ACHN (cell line): ENCODE results near the gene IQCE.
A peak's percentile ranks its signal among the peaks of the same experiment; 100 is the strongest.
"Not testable (repeated sequence)": the region's sequence is repeated elsewhere in the genome, so short reads cannot be mapped to it uniquely, and the experiment has no call there.

ENCODE experiments used
- DNase-seq: peaks from one replicate; pipeline ENCODE4 v3.0.0-alpha.2; 2015
- in situ Hi-C: cut with HindIII; loops from 2 replicates; pipeline ENCODE4 v1.10.0; 2017; ENCODE audit warnings: low sequenced_read_pairs, low pct_ligation_motif_present, low pct_unique_long_range_greater_than_20kb

Gene IQCE

DNA sequence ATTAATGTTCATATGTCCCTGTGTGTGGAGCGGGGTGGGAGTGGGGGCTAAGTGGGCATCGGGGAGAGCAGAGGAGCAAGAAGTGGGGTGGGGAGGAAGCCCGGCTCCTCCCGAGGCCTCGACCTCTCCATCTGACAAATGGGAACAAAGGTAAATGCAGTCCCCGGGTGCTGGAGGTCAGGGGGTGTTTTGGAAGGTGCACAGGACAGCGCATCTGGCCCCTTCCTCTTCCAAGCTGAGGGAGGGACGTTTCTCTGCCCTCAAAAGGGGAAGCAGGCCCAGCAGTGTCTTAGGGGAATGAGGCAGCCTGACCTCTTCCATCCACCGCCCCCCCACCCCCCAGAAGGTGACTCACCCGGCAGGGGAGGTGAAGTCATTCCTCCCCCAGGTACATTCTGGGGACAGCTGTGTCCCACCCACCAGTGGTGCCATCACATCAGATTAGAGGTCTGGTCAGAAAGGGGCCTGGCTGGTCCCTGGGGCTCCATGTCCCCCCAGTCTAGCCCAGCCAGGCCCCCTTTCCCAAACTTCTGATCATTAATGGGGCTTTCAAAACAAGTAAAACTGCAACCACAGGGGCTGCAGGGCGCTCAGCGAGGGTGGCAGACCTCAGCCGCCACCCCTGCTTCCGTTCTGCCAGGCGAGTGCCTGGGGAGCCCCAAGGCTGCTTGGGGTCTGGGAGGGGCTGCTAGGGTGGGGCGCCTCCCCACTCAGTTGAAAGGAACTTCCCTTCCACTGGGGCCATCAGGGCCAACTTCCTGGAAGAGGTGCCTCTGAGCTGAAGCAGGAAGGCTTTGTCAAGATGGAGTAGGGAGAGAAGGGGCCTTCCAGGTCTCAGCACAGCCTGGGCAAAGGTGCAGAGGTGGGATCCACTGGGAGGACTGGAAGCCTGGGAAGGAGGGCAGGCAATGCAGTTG lies 28.4 kb upstream of the IQCE start:
- in situ Hi-C loops = no loop called here
- peak; percentile 49 for DNase-seq

DNA sequence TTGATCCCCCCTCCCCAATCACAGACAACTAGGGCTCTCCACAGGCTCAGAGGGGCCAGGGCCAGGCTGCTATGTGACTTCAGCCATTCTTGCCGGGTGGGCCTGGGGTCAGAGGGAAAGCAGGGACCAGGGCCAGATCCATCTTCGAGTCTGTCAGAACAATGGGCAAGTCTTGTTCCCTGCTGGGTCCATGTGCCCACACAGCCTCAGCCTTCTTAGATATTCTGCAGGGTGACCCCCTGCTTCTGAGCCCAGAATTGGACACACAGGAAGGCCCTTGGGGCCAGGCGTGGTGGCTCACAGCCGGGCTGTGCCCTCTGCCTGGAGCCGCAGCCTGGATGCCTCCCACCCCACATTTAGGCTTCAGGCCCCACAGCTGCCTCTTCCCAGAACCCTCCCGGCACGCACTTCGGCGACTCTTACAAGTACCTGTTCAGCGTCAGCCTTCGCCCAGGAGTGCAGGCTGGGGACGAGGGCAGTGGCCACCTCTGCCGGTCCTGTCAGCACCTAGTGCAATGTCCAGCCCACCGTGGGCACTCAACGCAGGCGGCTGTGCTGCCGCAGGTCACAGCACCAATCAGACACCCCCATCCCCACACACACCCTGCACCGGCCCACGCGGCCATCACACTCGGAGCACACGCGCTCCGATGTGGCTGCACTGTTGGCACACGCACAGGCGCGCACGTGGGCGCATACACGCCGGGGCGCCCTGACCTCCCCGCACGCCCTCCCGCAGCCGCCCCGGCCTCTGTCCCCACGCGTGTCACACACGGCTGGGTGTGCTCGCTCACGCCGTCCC lies 27.6 kb upstream of the IQCE start:
- peak; percentile 32 for DNase-seq
- in situ Hi-C loops = not testable (repeated sequence)

DNA sequence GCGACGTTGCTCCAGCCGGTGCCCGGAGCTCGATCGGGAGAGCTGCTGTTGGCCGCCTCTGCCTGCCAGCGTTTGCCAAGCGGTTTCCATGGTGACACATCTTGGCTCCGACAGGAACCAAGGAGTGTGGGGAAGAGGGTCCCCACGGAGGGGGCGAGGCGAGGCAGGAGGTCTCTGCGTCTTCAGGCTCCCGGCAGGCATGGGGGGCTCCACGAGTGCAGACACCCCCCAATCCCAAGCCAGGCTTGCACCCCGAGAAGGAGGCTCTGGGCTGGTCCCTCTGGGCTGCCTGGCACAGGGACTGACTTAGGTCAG lies 27.0 kb upstream of the IQCE start:
- DNase-seq, in situ Hi-C loops: not testable (repeated sequence)

DNA sequence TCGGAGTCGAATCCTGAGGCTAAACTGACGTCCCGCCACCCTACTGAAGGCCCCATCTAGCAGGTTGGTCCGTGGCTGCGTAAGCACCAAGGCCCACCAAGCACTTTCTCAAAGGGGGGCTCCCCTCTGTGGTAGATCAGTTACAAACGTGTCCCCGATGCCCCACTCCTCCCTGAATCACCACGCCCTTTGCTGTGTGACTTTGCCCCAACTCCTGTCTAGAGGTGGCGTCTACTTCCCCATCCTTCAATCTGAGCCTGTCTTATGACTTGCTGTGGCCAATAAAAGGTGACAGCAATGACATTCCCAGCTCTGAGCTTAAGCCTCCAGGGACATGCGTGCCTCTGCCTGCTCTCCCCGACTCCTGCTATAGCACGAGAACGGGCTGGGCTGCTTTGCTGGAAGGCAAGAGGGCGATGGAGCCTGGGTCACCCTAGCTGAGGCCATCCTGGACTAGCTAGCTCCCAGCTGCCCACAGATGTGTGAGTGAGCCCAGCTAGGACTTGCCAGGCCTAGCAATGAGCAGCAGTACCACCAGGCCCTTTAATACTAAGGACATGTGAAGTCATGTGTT lies 26.5 kb upstream of the IQCE start:
- DNase-seq, in situ Hi-C loops: not testable (repeated sequence)

DNA sequence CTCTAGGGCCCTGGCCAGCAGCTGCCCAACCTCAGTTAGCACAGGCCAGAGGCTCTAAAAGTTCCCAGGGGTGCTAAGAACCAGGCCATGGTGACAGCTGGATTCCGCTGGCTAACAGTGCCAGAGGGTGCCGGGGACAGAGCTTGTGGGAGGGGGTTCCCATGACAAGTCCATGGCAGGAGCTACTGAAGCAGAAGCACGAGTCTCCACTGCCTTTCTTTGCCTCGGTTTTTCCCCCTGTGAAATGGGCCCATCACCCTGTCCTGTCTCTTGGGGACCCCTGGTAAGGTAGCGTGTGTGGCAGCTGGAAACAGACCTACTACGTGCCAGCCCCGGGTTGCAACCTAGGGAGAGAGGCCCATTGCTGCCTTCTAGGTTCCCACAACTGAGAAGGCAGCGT lies 26.0 kb upstream of the IQCE start:
- DNase-seq, in situ Hi-C loops: not testable (repeated sequence)

DNA sequence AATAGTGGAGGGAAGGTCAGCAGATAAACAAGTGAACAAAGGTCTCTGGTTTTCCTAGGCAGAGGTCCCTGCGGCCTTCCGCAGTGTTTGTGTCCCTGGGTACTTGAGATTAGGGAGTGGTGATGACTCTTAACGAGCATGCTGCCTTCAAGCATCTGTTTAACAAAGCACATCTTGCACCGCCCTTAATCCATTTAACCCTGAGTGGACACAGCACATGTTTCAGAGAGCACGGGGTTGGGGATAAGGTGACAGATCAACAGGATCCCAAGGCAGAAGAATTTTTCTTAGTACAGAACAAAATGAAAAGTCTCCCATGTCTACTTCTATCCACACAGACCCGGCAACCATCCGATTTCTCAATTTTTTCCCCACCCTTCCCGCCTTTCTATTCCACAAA lies 25.2 kb upstream of the IQCE start:
- in situ Hi-C loops, DNase-seq: not testable (repeated sequence)

DNA sequence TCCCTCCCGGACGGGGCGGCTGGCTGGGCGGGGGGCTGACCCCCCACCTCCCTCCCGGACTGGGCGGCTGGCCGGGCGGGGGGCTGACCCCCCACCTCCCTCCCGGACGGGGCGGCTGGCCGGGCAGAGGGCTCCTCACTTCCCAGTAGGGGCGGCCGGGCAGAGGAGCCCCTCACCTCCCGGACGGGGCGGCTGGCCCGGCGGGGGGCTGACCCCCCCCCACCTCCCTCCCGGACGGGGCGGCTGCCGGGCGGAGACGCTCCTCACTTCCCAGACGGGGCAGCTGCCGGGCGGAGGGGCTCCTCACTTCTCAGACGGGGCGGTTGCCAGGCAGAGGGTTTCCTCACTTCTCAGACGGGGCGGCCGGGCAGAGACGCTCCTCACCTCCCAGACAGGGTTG lies 24.6 kb upstream of the IQCE start:
- in situ Hi-C loops, DNase-seq: not testable (repeated sequence)

DNA sequence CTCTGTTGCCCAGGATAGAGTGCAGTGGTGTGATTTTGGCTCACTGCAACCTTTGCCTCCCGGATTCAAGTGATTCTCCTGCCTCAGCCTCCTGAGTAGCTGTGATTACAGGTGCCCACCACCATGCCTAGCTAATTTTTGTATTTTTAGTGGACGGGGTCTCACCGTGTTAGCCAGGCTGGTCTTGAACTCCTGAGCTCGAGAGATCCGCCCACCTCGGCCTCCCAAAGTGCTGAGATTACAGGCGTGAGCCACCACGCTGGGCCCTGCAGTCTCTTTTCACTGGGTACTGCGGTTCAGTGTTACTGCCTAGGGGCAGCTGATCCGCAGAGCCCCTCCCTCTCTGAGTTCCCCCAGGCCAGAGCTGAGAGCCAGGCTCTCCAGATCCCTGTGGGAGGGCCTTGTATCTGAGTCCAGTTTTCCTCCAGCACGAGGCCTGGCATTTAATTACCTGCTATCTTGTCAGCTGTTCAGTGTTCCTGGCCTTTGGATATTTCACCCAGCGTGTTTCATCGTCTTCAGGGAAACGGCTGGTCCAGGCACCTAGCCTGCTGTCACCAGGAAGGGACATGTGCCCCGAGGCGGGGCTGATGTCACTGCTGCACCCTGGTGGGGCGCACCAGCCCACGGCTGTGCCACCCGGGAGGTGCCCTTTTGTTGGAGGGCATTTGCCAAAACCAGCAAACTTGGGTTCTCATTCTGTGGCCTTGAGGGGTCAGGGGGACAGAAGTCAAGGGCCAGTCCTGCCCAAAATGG lies 22.7 kb upstream of the IQCE start:
- DNase-seq, in situ Hi-C loops: not testable (repeated sequence)

DNA sequence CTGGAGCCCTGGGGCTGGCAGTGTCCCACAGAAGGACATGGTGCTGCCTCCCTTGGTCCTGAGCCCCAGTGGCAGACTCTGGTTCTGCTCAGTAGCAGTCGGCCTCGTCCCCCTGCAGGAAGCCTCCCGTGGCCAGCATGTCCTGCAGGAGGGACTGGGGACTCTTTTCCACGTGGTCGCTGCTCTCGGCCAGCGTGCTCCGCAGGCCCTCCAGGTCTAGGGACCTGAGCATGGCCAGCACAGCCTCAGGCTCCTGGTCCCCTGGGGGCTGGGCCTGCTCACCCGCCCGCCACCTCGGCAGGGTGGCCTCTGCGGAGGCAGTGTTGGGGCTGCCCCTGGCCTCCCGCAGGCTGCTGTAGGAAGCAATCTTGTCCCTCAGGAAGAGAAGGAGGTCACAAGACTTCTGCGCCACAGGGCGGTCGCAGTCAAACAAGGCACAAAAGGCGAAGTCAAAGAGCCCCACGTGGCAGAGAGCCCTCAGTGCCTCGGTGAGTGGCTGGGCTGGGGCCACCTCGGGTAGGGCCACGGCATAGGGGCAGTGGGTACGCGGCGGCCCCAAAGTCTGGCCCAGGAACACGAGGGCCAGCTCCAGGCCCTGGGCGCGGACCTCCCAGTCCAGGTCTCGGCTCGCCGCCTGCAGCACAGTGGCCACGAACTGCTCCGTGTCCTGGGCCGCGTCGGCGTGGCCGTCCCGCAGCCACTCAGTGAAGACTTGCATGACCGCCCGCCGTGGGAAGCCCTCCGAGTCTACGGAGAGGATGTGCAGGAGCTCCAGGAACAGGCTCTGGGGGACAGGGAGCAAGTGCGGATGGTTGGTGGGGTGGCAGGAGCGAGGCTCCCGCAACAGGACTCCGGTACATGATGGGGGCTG lies 20.6 kb upstream of the IQCE start:
- no peak for DNase-seq
- in situ Hi-C loops = no loop called here

DNA sequence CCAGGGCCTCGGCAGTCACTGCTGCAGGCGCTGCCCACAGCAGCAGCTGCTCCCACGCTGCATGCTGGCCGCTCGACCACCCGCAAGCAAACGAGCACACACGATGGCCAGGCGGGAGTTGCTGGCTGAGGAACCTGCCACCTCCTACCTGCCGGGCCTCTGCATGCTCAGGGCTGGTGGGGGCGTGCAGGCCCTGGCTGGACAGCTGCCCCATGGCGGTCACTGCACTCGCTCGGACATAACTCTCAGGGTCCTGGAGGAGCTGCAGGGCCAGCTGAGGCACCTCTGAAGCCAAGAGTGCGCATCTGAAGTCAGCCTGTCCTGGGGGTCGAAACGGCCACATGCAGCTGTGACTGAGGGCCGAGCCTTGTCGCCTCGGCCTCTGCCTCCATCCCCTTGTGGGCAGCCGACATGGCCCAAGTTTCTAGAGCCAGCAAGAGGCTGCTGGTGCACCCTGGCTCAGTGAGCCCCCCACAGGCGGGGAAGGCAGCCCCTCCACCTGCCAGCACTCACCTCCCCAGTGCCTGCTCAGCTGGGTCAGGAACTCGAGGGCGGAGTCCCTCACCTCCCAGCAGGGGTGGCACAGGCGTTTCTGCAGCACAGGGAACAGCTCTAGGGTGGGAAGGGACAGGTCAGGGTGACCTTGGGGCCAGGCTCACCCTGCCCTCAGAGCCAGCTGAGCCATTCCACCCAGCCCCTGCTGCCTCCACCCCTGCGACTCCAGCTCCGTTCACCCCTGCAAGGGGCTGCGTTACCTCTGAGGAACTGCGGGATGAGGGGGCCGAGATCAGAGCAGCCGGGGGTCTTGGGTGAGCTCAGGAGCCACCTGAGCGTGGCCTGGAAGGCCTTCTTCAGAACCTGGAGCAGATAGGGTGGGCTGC lies 19.5 kb upstream of the IQCE start:
- in situ Hi-C loops = no loop called here
- no peak for DNase-seq

DNA sequence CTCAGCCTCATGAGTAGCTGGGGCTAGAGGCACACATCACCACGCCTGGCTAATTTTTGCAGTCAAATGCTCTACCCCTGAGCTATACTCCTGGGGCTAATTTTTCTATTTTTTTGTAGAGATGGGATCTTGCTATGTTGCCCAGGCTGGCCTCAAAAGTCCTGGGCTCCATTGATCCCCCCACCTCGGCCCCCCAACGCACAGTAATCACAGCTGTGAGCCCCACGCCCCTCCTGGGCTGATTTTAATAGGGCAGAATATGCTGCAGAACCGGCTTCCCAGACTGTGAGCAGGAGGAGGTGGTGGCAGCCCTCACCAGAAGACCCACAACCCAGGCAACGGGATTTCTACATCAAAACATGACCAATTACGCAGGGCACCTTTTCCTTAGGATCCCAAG lies 18.6 kb upstream of the IQCE start:
- no peak for DNase-seq
- in situ Hi-C loops = no loop called here

DNA sequence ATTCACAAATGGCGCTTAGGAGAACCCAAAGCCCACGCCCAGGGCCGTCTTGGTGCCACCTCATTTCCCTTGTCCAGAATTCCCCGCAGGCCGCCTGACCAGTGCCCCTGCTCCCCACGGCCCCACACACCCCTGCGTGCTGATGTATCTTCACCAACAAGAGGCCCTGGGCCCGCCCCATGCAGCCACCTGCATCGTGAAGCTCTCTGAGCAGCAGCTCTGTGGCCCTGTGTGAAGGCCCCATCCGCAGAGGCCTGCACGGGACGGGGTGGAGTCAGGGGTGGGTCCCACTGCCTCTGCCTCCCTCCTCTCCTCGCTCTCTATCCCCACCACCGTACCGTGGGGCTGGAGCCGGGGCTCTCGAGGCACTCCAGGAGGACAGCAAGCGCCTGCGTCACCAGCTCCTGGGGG lies 18.1 kb upstream of the IQCE start:
- DNase-seq = no peak
- in situ Hi-C loops = no loop called here

DNA sequence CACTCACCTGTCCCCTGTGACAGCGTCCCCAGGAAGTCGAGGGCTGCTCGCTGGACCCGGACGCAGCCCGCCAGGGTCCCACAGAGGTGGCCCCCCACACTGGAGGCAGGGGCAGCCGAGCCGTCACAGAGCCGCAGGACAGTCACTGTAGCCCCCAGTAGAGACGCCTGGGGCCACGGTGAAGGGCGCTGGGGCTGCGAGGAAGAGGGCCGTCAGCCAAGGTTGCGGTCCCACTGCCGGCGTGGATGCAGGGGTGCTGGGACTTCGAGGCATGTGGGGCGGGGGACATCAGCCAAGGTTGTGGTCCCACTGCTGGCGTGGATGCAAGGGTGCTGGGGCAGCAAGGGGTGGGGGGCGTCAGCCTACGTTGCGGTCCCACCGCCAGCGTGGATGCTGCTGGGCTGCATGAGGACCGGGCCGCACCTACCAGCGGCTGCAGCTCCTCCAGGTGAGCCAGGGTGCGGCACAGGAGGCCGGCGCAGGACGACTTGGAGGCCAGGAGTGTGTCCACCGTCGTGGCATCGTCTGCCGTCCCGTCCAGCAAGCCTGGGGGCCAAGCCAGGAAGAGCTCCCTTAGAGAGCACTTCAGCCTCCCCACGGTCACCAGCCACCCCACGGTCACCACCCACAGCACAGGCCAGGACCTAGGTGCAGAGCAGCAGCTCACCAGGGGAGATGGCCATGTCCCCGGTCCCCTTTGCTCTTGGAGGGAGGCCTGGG lies 17.3 kb upstream of the IQCE start:
- in situ Hi-C loops = no loop called here
- DNase-seq = no peak

DNA sequence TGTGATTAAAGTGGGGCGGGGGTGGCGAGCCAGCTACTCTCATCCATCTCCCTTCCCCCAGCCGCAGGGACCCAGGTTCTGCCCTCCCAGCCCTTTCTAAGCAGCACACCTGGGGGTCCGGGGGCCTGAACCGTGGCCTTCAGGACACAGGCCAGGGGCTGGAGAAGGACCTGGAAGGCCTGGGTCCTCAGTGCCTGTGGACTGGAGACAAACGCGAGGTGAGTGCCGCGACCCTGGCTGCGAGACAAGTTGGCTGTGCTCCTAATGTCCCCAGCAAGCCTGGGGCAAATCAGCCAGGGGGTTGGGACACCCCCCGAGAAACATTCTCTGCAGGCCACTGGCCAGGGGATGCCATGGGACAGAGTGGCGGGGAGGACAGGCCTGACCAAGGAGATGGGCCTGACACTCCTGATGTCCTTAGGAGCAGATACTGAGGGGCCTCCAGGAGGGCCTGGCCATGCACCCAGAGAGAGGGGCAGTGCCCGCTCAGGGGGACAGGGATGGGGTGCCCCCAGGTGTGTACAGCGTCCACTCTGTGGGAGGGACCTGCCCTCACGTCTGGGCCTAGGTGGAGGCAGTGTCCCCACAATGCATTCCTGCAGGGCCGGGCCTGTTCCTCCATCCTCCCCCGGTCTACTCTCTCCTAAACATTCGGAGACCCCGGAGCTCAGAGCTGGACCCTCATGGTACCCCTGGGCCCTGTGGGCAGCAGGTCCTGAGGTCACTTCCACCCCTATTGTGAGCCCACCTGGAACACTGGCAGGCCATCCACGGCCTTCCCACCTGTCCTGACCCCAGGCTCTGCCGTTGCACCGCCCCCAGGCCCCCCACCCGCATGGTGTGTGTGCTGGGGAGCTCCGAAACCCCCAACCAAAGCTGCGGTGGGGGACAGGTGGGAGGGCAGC lies 16.5 kb upstream of the IQCE start:
- no peak for DNase-seq
- in situ Hi-C loops = no loop called here
